K562 (cell line): Measurements from ENCODE around the gene HYAL4. TPM values are rescaled to one million over a fixed set of nuclear protein-coding genes. Genes with fewer than 3 reads are reported as not detected.

Experiments used
- ATAC-seq: fragments of 200-7000 bp; cut with Tn5 transposase; 3 replicates; pipeline ENCODE4 v1.9.1; 2020; ENCODE audit warnings: moderate library complexity
- BruUV-seq: library from RNA; stranded (reverse); fragments of 400-500 nt; replicated peaks from 2 replicates; lab custom pipeline; 2021; lab: Mats Ljungman, UMichigan
- CTCF ChIA-PET: fragments of 300-600 bp; formaldehyde crosslinking; extraction: SDS; loops from one replicate; lab custom pipeline; 2021; ENCODE audit warnings: low intra/inter-chr PET ratio; lab: Yijun Ruan, JAX
- POLR2A ChIA-PET: fragments of 300-600, 350-650 bp; sonication (Branson Sonifier 250); formaldehyde crosslinking; extraction: SDS; loops from one replicate; lab custom pipeline; 2021; ENCODE audit warnings: antibody characterized with exemption, inconsistent platforms; lab: Yijun Ruan, JAX
- DNase-seq, 4 experiments: peaks; one replicate each; pipeline versions ENCODE4 v3.0.0 to v3.0.0-alpha.2; 2011 to 2018; ENCODE audit warnings: low spot score in 3 of 4, mixed read lengths in 3 of 4; ENCODE audit errors: extremely low read depth in 1 of 4
- FAIRE-seq: peaks from 2 replicates; lab custom pipeline; 2011; peaks lifted over from hg19 to GRCh38; lab: Jason Lieb, UNC
- H2AFZ ChIP-seq: 2 replicates; pipeline ENCODE4 v1.6.0; 2011; ENCODE audit warnings: low read depth, low read length, control low read depth, inconsistent platforms
- H3K27ac ChIP-seq: fragments of 200-600 bp; 3 replicates; pipeline ENCODE4 v1.8.0; 2011; ENCODE audit warnings: low read depth, mild to moderate bottlenecking, control low read depth, inconsistent platforms, low read length, moderate library complexity, mixed read lengths; ENCODE audit errors: extremely low read depth
- H3K27me3 ChIP-seq, 2 experiments: fragments of 300-600 bp in 1 of 2; 2 replicates in 1 of 2; 3 replicates in 1 of 2; pipeline versions ENCODE4 v1.6.0 to v1.8.0; 2011; ENCODE audit warnings: inconsistent platforms in 2 of 2, low read length in 2 of 2, mild to moderate bottlenecking in 1 of 2, mixed read lengths in 1 of 2, moderate library complexity in 1 of 2; ENCODE audit not compliant: control insufficient read depth in 2 of 2, insufficient read depth in 2 of 2
- H3K36me3 ChIP-seq: fragments of 300-600 bp; 3 replicates; pipeline ENCODE4 v1.8.0; 2011; ENCODE audit warnings: mild to moderate bottlenecking, low read length, inconsistent platforms; ENCODE audit not compliant: control insufficient read depth, insufficient read depth
- H3K4me1 ChIP-seq, 2 experiments: fragments of 200-600 bp in 1 of 2; replicated peaks in 1 of 2; 2 replicates in 1 of 2; 3 replicates in 1 of 2; pipeline versions ENCODE4 v1.5.1 to v1.8.0; 2011; ENCODE audit warnings: inconsistent platforms in 2 of 2, low read length in 2 of 2, mild to moderate bottlenecking in 1 of 2, mixed read lengths in 1 of 2, moderate library complexity in 1 of 2; ENCODE audit not compliant: control insufficient read depth in 2 of 2, insufficient read depth in 2 of 2
- H3K4me2 ChIP-seq: 2 replicates; pipeline ENCODE4 v1.6.1; 2011; ENCODE audit warnings: low read length, control low read depth, inconsistent platforms, mixed read lengths; ENCODE audit not compliant: insufficient read depth
- H3K4me3 ChIP-seq: fragments of 200-600 bp; sonication (generic), shearing (Covaris generic); 2 replicates; pipeline ENCODE4 v1.5.1; 2016; ENCODE audit warnings: control low read depth, inconsistent platforms
- H3K79me2 ChIP-seq: fragments of 200-600 bp; 3 replicates; pipeline ENCODE4 v1.8.0; 2011; ENCODE audit warnings: low read length, inconsistent platforms; ENCODE audit not compliant: control insufficient read depth, insufficient read depth
- H3K9ac ChIP-seq, 2 experiments: 2 replicates each; pipeline versions ENCODE4 v1.6.0 to v1.6.1; 2011; ENCODE audit warnings: low read depth in 2 of 2, low read length in 2 of 2, control low read depth in 1 of 2, inconsistent platforms in 1 of 2, mild to moderate bottlenecking in 1 of 2, mixed read lengths in 1 of 2; ENCODE audit not compliant: insufficient read depth in 1 of 2
- H3K9me1 ChIP-seq: one replicate; pipeline ENCODE4 v1.6.0; 2011; ENCODE audit warnings: inconsistent platforms, mild to moderate bottlenecking, low read length, moderate library complexity; ENCODE audit not compliant: control insufficient read depth, insufficient read depth
- H3K9me3 ChIP-seq: replicated peaks from 2 replicates; pipeline ENCODE4 v1.5.1; 2011; ENCODE audit warnings: low read depth, low read length, inconsistent platforms; ENCODE audit not compliant: control insufficient read depth, insufficient read depth
- H4K20me1 ChIP-seq: replicated peaks from 2 replicates; pipeline ENCODE4 v1.6.1; 2011; ENCODE audit warnings: low read length, inconsistent platforms, mixed read lengths; ENCODE audit not compliant: control insufficient read depth, insufficient read depth
- CREM ChIP-seq: IDR thresholded peaks from 2 replicates; pipeline ENCODE4 v1.6.1; 2014; ENCODE audit warnings: antibody characterized with exemption, low read depth
- CTCF ChIP-seq, 3 experiments: IDR thresholded peaks in 2 of 3; conservative IDR thresholded peaks in 1 of 3; 2 replicates each; pipeline ENCODE4 v1.5.1; 2011 to 2012; ENCODE audit warnings: low read length in 3 of 3, mild to moderate bottlenecking in 3 of 3, control low read depth in 2 of 3, improper control_type of control experiment in 1 of 3, inconsistent platforms in 1 of 3, low read depth in 1 of 3, mixed read lengths in 1 of 3, moderate library complexity in 1 of 3; ENCODE audit not compliant: insufficient read depth in 2 of 3
- KLF1 ChIP-seq: fragments of 450-650 bp; IDR thresholded peaks from 2 replicates; pipeline ENCODE4 v1.6.1; 2016; ENCODE audit warnings: missing genetic modification characterization, missing compliant biosample characterization
- MEIS2 ChIP-seq: fragments of 450-650 bp; IDR thresholded peaks from 2 replicates; pipeline ENCODE4 v1.6.1; 2014; ENCODE audit warnings: mild to moderate bottlenecking; ENCODE audit not compliant: partially characterized antibody
- SMARCB1 ChIP-seq: IDR thresholded peaks from 2 replicates; pipeline ENCODE4 v1.6.1; 2011; ENCODE audit warnings: improper control_type of control experiment, low read depth; ENCODE audit not compliant: insufficient read length
- SMC3 ChIP-seq: conservative IDR thresholded peaks from 2 replicates; pipeline ENCODE4 v1.6.1; 2011; ENCODE audit warnings: low read depth, low read length, improper control_type of control experiment; ENCODE audit not compliant: insufficient read depth
- SP1 ChIP-seq: sonication (generic); formaldehyde crosslinking; IDR thresholded peaks from 2 replicates; pipeline ENCODE4 v1.8.1; 2022; ENCODE audit warnings: mild to moderate bottlenecking, missing genetic modification reagents
- STAG1 ChIP-seq: sonication (generic); formaldehyde crosslinking; IDR thresholded peaks from 2 replicates; pipeline ENCODE4 v1.5.0; 2020; ENCODE audit warnings: missing genetic modification reagents, borderline replicate concordance
- WGBS: fragments of 100-300 bp; shearing (Covaris generic); methylation state at CpG from one replicate; pipeline ENCODE4 v1.1.6; 2016; ENCODE audit warnings: low coverage, mixed read lengths; ENCODE audit not compliant: insufficient coverage; ENCODE audit errors: missing lambda C conversion rate; 5-methylcytosine and 5-hydroxymethylcytosine counted together
- in situ Hi-C: fragments of 300-500 bp; cut with MboI; formaldehyde crosslinking; loops from 4 replicates; pipeline ENCODE4 v1.15.0; 2018; ENCODE audit warnings: inconsistent platforms, mixed read lengths
- intact Hi-C: fragments of 100-400 bp; cut with micrococcal nuclease; formaldehyde crosslinking; loops from 2 replicates; pipeline ENCODE4 v1.14.2; 2022
- polyA plus RNA-seq, 8 experiments: library from polyadenylated mRNA; depleted of rRNA in 4 of 8; stranded (reverse) in 5 of 8; unstranded in 3 of 8; fragments of >200 nt; fragmentation: Nextera tagmentation in 2 of 8; fragmentation: Illumina TruSeq in 1 of 8; extraction: Ambion mirVana in 2 of 8; extraction: Trizol in 1 of 8; gene quantifications; 2 replicates each; pipeline versions ENCODE4 v1.2.1 to v1.2.3, GENCODE V29; 2011 to 2014; ENCODE audit warnings: inconsistent platforms in 1 of 8, missing spikeins in 1 of 8
- total RNA-seq, 7 experiments: library from RNA; depleted of rRNA in 6 of 7; stranded (reverse); fragments of >200 nt in 6 of 7; fragmentation: Illumina TruSeq in 2 of 7; extraction: Trizol in 2 of 7; gene quantifications; 2 replicates each; pipeline versions ENCODE4 v1.2.1 to v1.2.3, GENCODE V29; 2011 to 2021; ENCODE audit warnings: low replicate concordance in 1 of 7
- TF ChIP-seq, protein P1 (sequence below), 2 experiments: IDR thresholded peaks in 1 of 2; conservative IDR thresholded peaks in 1 of 2; 2 replicates each; pipeline ENCODE4 v1.6.1; 2016; ENCODE audit warnings: low read depth in 2 of 2, mild to moderate bottlenecking in 1 of 2, missing compliant biosample characterization in 1 of 2, missing genetic modification characterization in 1 of 2, moderate library complexity in 1 of 2
- TF ChIP-seq, protein P2 (sequence below): fragments of 250-450 bp; sonication (Bioruptor Pico); IDR thresholded peaks from 2 replicates; pipeline ENCODE4 v1.4.0; 2020; ENCODE audit warnings: mild to moderate bottlenecking, moderate library complexity

Gene HYAL4
- total and polyA plus RNA-seq, 9 of the 15 experiments (the other 6 are each of a cell fraction or from before 2014, with no cell fraction given), result not detected

- Histone ChIP-seq H3K27me3 (peaks cover 0 to 9% of the 10 kb centered on the region in 2 experiments; a peak in 1 of 5 replicates), H3K36me3 (no peaks in the 10 kb centered on the region), H3K9me3 (no peaks in the 10 kb centered on the region), H3K4me2 (no peak overlapping the region), H3K4me3 (no peak overlapping the region), H3K79me2 (no peaks in the 10 kb centered on the region), H3K9ac (no peak overlapping the region), H2AFZ (no peak overlapping the region), H3K4me1 (no peaks in the 10 kb centered on the region), H4K20me1 (no peaks in the 10 kb centered on the region), H3K9me1 (no peaks in the 10 kb centered on the region), H3K27ac (no peak overlapping the region)
- DNase-seq, result peak in 2 of 4 experiments; percentile 45 to 67
- WGBS, result 1% methylated on average over 7 of the region's 7 CpGs
- FAIRE-seq, result peak; percentile 83
- POLR2A ChIA-PET, result interaction anchor here (0.5 kb wide), 1 partner anchor 34 kb away, joined by 3 read pairs; no protein-coding TSS in a partner anchor
- CTCF ChIA-PET, result interaction anchor here (0.7 to 2.0 kb wide), 5 partner anchors 75 to 1653 kb away, joined by 3 to 14 read pairs (median 6); no protein-coding TSS in a partner anchor
- peak; percentile 95 for ATAC-seq
- no TSS peak for BruUV-seq
- in situ Hi-C loops, result no loop called here
- intact Hi-C loops, result loop anchor here (1.0 to 10.0 kb wide), 7 partner anchors 189 to 1655 kb away; no protein-coding TSS in a partner anchor
- peak; percentile 45; the same call in 1 of the 2 replicates for TF ChIP-seq CREM
- TF ChIP-seq CTCF (IDR thresholded peaks at IDR 0.05 in 2 of 3, conservative IDR thresholded peaks at IDR 0.05 in 1 of 3; ENCODE audit: insufficient read depth in 2 of 3, low read depth in 1 of 3, low read length in 3 of 3), result peak; percentile 62 to 82 (median 79)
- TF ChIP-seq, protein P1, sequence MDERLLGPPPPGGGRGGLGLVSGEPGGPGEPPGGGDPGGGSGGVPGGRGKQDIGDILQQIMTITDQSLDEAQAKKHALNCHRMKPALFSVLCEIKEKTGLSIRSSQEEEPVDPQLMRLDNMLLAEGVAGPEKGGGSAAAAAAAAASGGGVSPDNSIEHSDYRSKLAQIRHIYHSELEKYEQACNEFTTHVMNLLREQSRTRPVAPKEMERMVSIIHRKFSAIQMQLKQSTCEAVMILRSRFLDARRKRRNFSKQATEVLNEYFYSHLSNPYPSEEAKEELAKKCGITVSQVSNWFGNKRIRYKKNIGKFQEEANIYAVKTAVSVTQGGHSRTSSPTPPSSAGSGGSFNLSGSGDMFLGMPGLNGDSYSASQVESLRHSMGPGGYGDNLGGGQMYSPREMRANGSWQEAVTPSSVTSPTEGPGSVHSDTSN (CRISPR knock-in tag; IDR thresholded peaks at IDR 0.05; ENCODE audit: low read depth), result no peak
- TF ChIP-seq, protein P1 (tag; conservative IDR thresholded peaks at IDR 0.05; ENCODE audit: low read depth), result 0 out of 2 replicates have a peak, but pooled peaks have one; percentile 15
- TF ChIP-seq SMC3, result peak; percentile 70
- TF ChIP-seq, protein P2, sequence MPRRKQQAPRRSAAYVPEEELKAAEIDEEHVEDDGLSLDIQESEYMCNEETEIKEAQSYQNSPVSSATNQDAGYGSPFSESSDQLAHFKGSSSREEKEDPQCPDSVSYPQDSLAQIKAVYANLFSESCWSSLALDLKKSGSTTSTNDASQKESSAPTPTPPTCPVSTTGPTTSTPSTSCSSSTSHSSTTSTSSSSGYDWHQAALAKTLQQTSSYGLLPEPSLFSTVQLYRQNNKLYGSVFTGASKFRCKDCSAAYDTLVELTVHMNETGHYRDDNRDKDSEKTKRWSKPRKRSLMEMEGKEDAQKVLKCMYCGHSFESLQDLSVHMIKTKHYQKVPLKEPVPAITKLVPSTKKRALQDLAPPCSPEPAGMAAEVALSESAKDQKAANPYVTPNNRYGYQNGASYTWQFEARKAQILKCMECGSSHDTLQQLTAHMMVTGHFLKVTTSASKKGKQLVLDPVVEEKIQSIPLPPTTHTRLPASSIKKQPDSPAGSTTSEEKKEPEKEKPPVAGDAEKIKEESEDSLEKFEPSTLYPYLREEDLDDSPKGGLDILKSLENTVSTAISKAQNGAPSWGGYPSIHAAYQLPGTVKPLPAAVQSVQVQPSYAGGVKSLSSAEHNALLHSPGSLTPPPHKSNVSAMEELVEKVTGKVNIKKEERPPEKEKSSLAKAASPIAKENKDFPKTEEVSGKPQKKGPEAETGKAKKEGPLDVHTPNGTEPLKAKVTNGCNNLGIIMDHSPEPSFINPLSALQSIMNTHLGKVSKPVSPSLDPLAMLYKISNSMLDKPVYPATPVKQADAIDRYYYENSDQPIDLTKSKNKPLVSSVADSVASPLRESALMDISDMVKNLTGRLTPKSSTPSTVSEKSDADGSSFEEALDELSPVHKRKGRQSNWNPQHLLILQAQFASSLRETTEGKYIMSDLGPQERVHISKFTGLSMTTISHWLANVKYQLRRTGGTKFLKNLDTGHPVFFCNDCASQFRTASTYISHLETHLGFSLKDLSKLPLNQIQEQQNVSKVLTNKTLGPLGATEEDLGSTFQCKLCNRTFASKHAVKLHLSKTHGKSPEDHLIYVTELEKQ, result no peak
- TF ChIP-seq KLF1 (tag), result no peak
- TF ChIP-seq SMARCB1, result no peak
- TF ChIP-seq MEIS2, result peak; percentile 47
- TF ChIP-seq STAG1 (CRISPR knock-in tag), result peak; percentile 26; the same call in 1 of the 2 replicates
- TF ChIP-seq SP1 (CRISPR knock-in tag), result no peak
Measured at GRCh38 chr7:123871998-123872867, 27.3 kb downstream of the HYAL4 start.
